H1 (cell line): ENCODE measurements around the gene UCP2. TPM values are rescaled to one million over a fixed set of nuclear protein-coding genes. Genes with fewer than 3 reads are reported as not detected.
A peak's percentile ranks its signal among the peaks of the same experiment; 100 is the strongest.

Source experiments
- CTCF ChIA-PET: fragments of 300-600 bp; sonication (Branson Sonifier 250); formaldehyde crosslinking; loops from one replicate; lab custom pipeline; 2021; ENCODE audit not compliant: partially characterized antibody; lab: Charles Lee
- POLR2A ChIA-PET: fragments of 300-600 bp; sonication (Branson Sonifier 250); formaldehyde crosslinking; loops from one replicate; lab custom pipeline; 2021; ENCODE audit warnings: inconsistent platforms; ENCODE audit not compliant: partially characterized antibody; lab: Charles Lee
- DNase-seq, 2 experiments: peaks; one replicate each; pipeline versions ENCODE4 v3.0.0 to v3.0.0-alpha.2; 2010 to 2022; ENCODE audit warnings: low spot score in 2 of 2, low read depth in 1 of 2, mixed read lengths in 1 of 2
- FAIRE-seq: peaks from 2 replicates; lab custom pipeline; 2011; peaks lifted over from hg19 to GRCh38; lab: Jason Lieb, UNC
- H2AFZ ChIP-seq: 2 replicates; pipeline ENCODE4 v1.8.1; 2012; ENCODE audit warnings: low read length, inconsistent platforms
- H2AK5ac ChIP-seq: 2 replicates; pipeline ENCODE4 v1.6.1; 2013; ENCODE audit warnings: low read depth, low read length
- H2BK120ac ChIP-seq: replicated peaks from 2 replicates; pipeline ENCODE3; 2013; ENCODE audit warnings: low read depth, low read length, inconsistent platforms
- H2BK12ac ChIP-seq: 2 replicates; pipeline ENCODE4 v1.6.1; 2013; ENCODE audit warnings: low read depth, low read length
- H2BK15ac ChIP-seq: 2 replicates; pipeline ENCODE4 v1.6.1; 2013; ENCODE audit warnings: low read length
- H2BK20ac ChIP-seq: 2 replicates; pipeline ENCODE4 v1.6.1; 2013; ENCODE audit warnings: low read length
- H2BK5ac ChIP-seq: 2 replicates; pipeline ENCODE4 v1.6.1; 2013; ENCODE audit warnings: low read depth, low read length
- H3K14ac ChIP-seq: 2 replicates; pipeline ENCODE4 v1.6.1; 2013; ENCODE audit warnings: inconsistent platforms; ENCODE audit not compliant: insufficient read length
- H3K18ac ChIP-seq: 2 replicates; pipeline ENCODE4 v1.6.1; 2013; ENCODE audit warnings: low read length; ENCODE audit errors: extremely low read depth
- H3K23ac ChIP-seq: 2 replicates; pipeline ENCODE4 v1.6.1; 2013; ENCODE audit warnings: inconsistent platforms; ENCODE audit not compliant: insufficient read length
- H3K23me2 ChIP-seq: 2 replicates; pipeline ENCODE4 v1.6.1; 2013; ENCODE audit warnings: low read depth, low read length
- H3K27ac ChIP-seq: 2 replicates; pipeline ENCODE4 v1.6.1; 2011; ENCODE audit warnings: low read depth, low read length, inconsistent platforms
- H3K27me3 ChIP-seq, 4 experiments: replicated peaks in 1 of 4; 1 replicate in 1 of 4; 2 replicates in 3 of 4; pipeline versions ENCODE4 v1.6.1 to v1.8.1; 2011 to 2013; ENCODE audit warnings: low read length in 3 of 4, mild to moderate bottlenecking in 3 of 4, inconsistent platforms in 2 of 4, mixed read lengths in 2 of 4, moderate library complexity in 1 of 4; ENCODE audit not compliant: control insufficient read depth in 3 of 4, insufficient read depth in 3 of 4; ENCODE audit errors: extremely low read depth in 1 of 4
- H3K36me3 ChIP-seq, 4 experiments: 2 replicates each; pipeline versions ENCODE4 v1.6.1 to v1.8.1; 2011 to 2013; ENCODE audit warnings: mild to moderate bottlenecking in 4 of 4, low read length in 3 of 4, moderate library complexity in 2 of 4, control low read depth in 1 of 4, inconsistent platforms in 1 of 4; ENCODE audit not compliant: insufficient read depth in 4 of 4, control insufficient read depth in 2 of 4
- H3K4ac ChIP-seq: replicated peaks from 2 replicates; pipeline ENCODE3; 2013; ENCODE audit warnings: low read length, low read depth, mixed read lengths, inconsistent platforms; ENCODE audit not compliant: insufficient read length
- H3K4me1 ChIP-seq, 4 experiments: replicated peaks in 1 of 4; 1 replicate in 1 of 4; 2 replicates in 3 of 4; pipeline versions ENCODE4 v1.6.1 to v1.8.1; 2011 to 2013; ENCODE audit warnings: low read length in 3 of 4, inconsistent platforms in 2 of 4, mixed read lengths in 1 of 4; ENCODE audit not compliant: insufficient read depth in 4 of 4, control insufficient read depth in 3 of 4
- H3K4me2 ChIP-seq, 2 experiments: 2 replicates each; pipeline versions ENCODE4 v1.6.1 to v1.8.1; 2011 to 2013; ENCODE audit warnings: low read depth in 2 of 2, low read length in 2 of 2, control low read depth in 1 of 2, inconsistent platforms in 1 of 2, mild to moderate bottlenecking in 1 of 2; ENCODE audit not compliant: insufficient read depth in 1 of 2
- H3K4me3 ChIP-seq, 4 experiments: fragments of 200-600, 300-600 bp in 1 of 4; sonication (generic), shearing (Covaris generic), sonication (Bioruptor Twin) in 1 of 4; 2 replicates each; pipeline versions ENCODE4 v1.5.1 to v1.8.1; 2011 to 2016; ENCODE audit warnings: low read length in 4 of 4, low read depth in 3 of 4, control low read depth in 2 of 4, inconsistent platforms in 2 of 4, mild to moderate bottlenecking in 2 of 4, mixed read lengths in 1 of 4, moderate library complexity in 1 of 4; ENCODE audit not compliant: insufficient read depth in 2 of 4; ENCODE audit errors: extremely low read depth in 1 of 4
- H3K56ac ChIP-seq: replicated peaks from 2 replicates; pipeline ENCODE3; 2013; ENCODE audit warnings: low read depth, mild to moderate bottlenecking, mixed read lengths, low read length, inconsistent platforms; ENCODE audit not compliant: insufficient read length
- H3K79me1 ChIP-seq: 2 replicates; pipeline ENCODE4 v1.6.1; 2013; ENCODE audit warnings: low read depth, low read length, control low read depth
- H3K79me2 ChIP-seq, 2 experiments: 2 replicates each; pipeline versions ENCODE4 v1.6.1 to v1.8.1; 2012 to 2013; ENCODE audit warnings: low read length in 2 of 2, mild to moderate bottlenecking in 2 of 2, inconsistent platforms in 1 of 2; ENCODE audit not compliant: insufficient read depth in 2 of 2, control insufficient read depth in 1 of 2
- H3K9ac ChIP-seq, 4 experiments: replicated peaks in 1 of 4; 1 replicate in 1 of 4; 2 replicates in 3 of 4; pipeline versions ENCODE4 v1.6.1 to v1.8.1; 2011 to 2013; ENCODE audit warnings: low read depth in 3 of 4, low read length in 3 of 4, control low read depth in 2 of 4, mild to moderate bottlenecking in 2 of 4, moderate library complexity in 2 of 4, inconsistent platforms in 1 of 4; ENCODE audit errors: extremely low read depth in 1 of 4
- H3K9me3 ChIP-seq, 2 experiments: 2 replicates each; pipeline versions ENCODE4 v1.6.1 to v1.8.1; 2012 to 2013; ENCODE audit warnings: mild to moderate bottlenecking in 2 of 2, moderate library complexity in 2 of 2, control low read depth in 1 of 2, inconsistent platforms in 1 of 2, low read depth in 1 of 2, low read length in 1 of 2, mixed read lengths in 1 of 2; ENCODE audit not compliant: insufficient read depth in 2 of 2
- H4K20me1 ChIP-seq, 2 experiments: replicated peaks in 1 of 2; 2 replicates each; pipeline versions ENCODE3 to v1.8.1; 2011 to 2013; ENCODE audit warnings: inconsistent platforms in 2 of 2, low read length in 2 of 2, mild to moderate bottlenecking in 1 of 2; ENCODE audit not compliant: insufficient read depth in 2 of 2, control insufficient read depth in 1 of 2
- H4K5ac ChIP-seq: 2 replicates; pipeline ENCODE4 v1.6.1; 2013; ENCODE audit warnings: low read length, low read depth, mixed read lengths, inconsistent platforms; ENCODE audit not compliant: insufficient read length
- H4K8ac ChIP-seq: 2 replicates; pipeline ENCODE4 v1.8.0; 2013; ENCODE audit warnings: mild to moderate bottlenecking, moderate library complexity, low read length, inconsistent platforms; ENCODE audit not compliant: insufficient read depth; ENCODE audit errors: extremely low read depth
- H4K91ac ChIP-seq: replicated peaks from 2 replicates; pipeline ENCODE3; 2013; ENCODE audit warnings: low read length, mixed read lengths, inconsistent platforms; ENCODE audit not compliant: insufficient read length
- CEBPB ChIP-seq: IDR thresholded peaks from 2 replicates; pipeline ENCODE4 v1.6.1; 2012; ENCODE audit warnings: low read depth, low read length
- KDM4A ChIP-seq: IDR thresholded peaks from one replicate; pipeline ENCODE4 v1.7.1; 2012; ENCODE audit warnings: low read depth, mild to moderate bottlenecking, moderate library complexity, low read length, inconsistent platforms; ENCODE audit not compliant: severe bottlenecking
- NANOG ChIP-seq: IDR thresholded peaks from 2 replicates; pipeline ENCODE4 v1.6.1; 2011; ENCODE audit warnings: low read length, low read depth, mild to moderate bottlenecking, inconsistent platforms; ENCODE audit not compliant: insufficient read depth, poor library complexity, severe bottlenecking
- POLR2A ChIP-seq, 2 experiments: IDR thresholded peaks; 1 replicate in 1 of 2; 2 replicates in 1 of 2; pipeline ENCODE4 v1.6.1; 2011; ENCODE audit warnings: low read depth in 2 of 2, low read length in 2 of 2, mild to moderate bottlenecking in 2 of 2; ENCODE audit errors: control extremely low read depth in 1 of 2
- SP4 ChIP-seq: IDR thresholded peaks from 2 replicates; pipeline ENCODE4 v1.6.1; 2012; ENCODE audit warnings: low read length, inconsistent platforms
- YY1 ChIP-seq: IDR thresholded peaks from 2 replicates; pipeline ENCODE4 v1.6.1; 2011; ENCODE audit warnings: low read depth, mild to moderate bottlenecking, low read length
- ZNF274 ChIP-seq: IDR thresholded peaks from 2 replicates; pipeline ENCODE4 v1.7.0; 2012; ENCODE audit warnings: low read length, borderline replicate concordance; ENCODE audit errors: extremely low read depth
- WGBS, 2 experiments: shearing (Covaris generic) in 1 of 2; methylation state at CpG; one replicate each; pipeline versions ENCODE4 v1.1.6 to v1.1.7; 2013 to 2015; ENCODE audit warnings: low lambda C conversion rate in 2 of 2, mixed read lengths in 2 of 2, inconsistent platforms in 1 of 2, low coverage in 1 of 2, missing lambda C conversion rate in 1 of 2; ENCODE audit not compliant: insufficient replicate concordance in 2 of 2, insufficient coverage in 1 of 2, insufficient read length in 1 of 2; ENCODE audit errors: extremely low coverage in 1 of 2, missing lambda C conversion rate in 1 of 2; 5-methylcytosine and 5-hydroxymethylcytosine counted together
- polyA plus RNA-seq, 7 experiments: library from polyadenylated mRNA; depleted of rRNA in 3 of 7; stranded (reverse) in 5 of 7; unstranded in 2 of 7; fragments of >200 nt in 5 of 7; fragments of 200-250 nt in 2 of 7; gene quantifications; 1 replicate in 5 of 7; 2 replicates in 1 of 7; 4 replicates in 1 of 7; pipeline versions ENCODE4 v1.2.1 to v1.2.3, GENCODE V29; 2011 to 2013; ENCODE audit warnings: missing spikeins in 2 of 7, mixed read lengths in 2 of 7
- total RNA-seq: library from RNA; stranded (reverse); fragmentation: NEBNext Ultra II Directional; extraction: Animal tissue kit (Norgen Biotek cat#: 25700); gene quantifications from 2 replicates; pipeline ENCODE4 v1.2.1, GENCODE V29; 2021
- TF ChIP-seq, protein P1 (sequence below): IDR thresholded peaks from 2 replicates; pipeline ENCODE4 v1.6.1; 2012; ENCODE audit warnings: low read length, inconsistent platforms

UCP2 gene
- total and polyA plus RNA-seq, 2 of the 8 experiments (the other 6 are each of a cell fraction or from before 2014, with no cell fraction given), result 46.2 to 55.2 TPM

DNA sequence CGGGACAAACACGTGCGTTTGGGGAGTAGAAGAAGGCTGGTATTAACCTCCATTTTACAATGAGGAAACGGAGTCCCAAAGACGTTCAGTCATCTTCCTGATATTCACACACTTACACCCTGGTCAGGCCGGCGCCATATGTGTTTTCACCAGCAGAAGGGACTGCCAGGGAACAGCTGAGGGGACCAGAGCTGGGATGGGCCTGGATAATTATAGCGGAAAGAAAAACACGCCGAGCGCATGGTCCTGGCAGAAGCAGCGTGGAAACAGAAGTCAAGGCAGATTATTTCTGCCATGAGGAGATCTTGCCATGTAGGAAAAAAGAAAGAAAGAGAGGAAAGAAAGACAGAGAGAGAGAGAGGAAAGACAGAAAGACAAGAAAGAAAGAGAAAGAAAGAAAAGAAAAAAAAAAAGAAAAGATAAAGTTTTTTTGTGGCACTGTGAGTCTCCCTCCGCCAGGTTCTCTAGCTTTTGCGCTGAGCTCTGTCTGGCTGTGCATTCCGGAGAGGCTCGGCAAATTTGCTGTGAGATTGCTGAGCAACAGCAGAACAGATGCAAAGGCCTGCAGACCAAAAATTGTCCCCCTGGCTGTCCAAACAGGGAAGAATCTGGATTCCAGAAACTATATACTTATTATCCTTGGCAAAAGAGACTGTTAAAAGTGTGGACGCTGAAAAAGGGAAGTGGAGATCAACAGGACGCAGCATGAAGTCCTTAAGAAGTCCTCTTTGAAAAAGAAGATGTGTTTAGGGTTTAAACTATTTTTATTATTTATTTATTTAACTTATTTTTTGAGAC, 1.3 kb upstream of the UCP2 start:
- FAIRE-seq, result no peak
- no peak overlapping the region for H2BK120ac ChIP-seq
- peak overlapping the region; percentile 8 for H4K5ac ChIP-seq
- H2BK20ac ChIP-seq, result no peak overlapping the region
- H3K27me3 ChIP-seq, result peaks cover 0 to 2% (median 0%) of the 10 kb centered on the region in 4 experiments; a peak in 2 of 7 replicates
- H3K18ac ChIP-seq, result peak overlapping the region; percentile 75
- H3K56ac ChIP-seq, result peak overlapping the region; percentile 65
- H3K4me2 ChIP-seq, result peak overlapping the region; percentile 86 to 100
- H4K20me1 ChIP-seq, result peaks cover 0 to 1% of the 10 kb centered on the region in 2 experiments
- H2BK12ac ChIP-seq, result peak overlapping the region; percentile 45; the same call in 1 of the 2 replicates
- peak overlapping the region; percentile 65 for H2BK15ac ChIP-seq
- peak overlapping the region in 1 of 4 experiments; percentile 38; a peak in 2 of 7 replicates for H3K9ac ChIP-seq
- peaks cover 10% of the 10 kb centered on the region for H3K23me2 ChIP-seq
- H3K14ac ChIP-seq, result no peak overlapping the region
- peak overlapping the region; percentile 65; the same call in 1 of the 2 replicates for H2AFZ ChIP-seq
- H2AK5ac ChIP-seq, result no peak overlapping the region
- H3K23ac ChIP-seq, result no peak overlapping the region
- WGBS, 2 experiments, result 75% methylated on average over 18 of the region's 18 CpGs; no CpG with 5 or more reads in 1 of the 2 experiments
- peak overlapping the region in 2 of 4 experiments; percentile 14 to 81; a peak in 5 of 8 replicates for H3K4me3 ChIP-seq
- peak overlapping the region; percentile 40; the same call in 1 of the 2 replicates for H4K8ac ChIP-seq
- H3K9me3 ChIP-seq, result no peaks in the 10 kb centered on the region
- H2BK5ac ChIP-seq, result peak overlapping the region; percentile 47; the same call in 1 of the 2 replicates
- peaks cover 0 to 22% (median 2%) of the 10 kb centered on the region in 4 experiments; a peak in 4 of 8 replicates for H3K36me3 ChIP-seq
- H4K91ac ChIP-seq, result no peak overlapping the region
- ChIA-PET POLR2A (interaction anchor here (2.5 to 6.8 kb wide), 2 partner anchors 14 kb away, joined by 11 to 94 read pairs; no protein-coding TSS in a partner anchor), CTCF (interaction anchor here (1.1 kb wide), 1 partner anchor 13 kb away, joined by 3 read pairs; no protein-coding TSS in a partner anchor)
- peaks cover 2% of the 10 kb centered on the region; the same call in 1 of the 2 replicates for H3K79me1 ChIP-seq
- H3K4ac ChIP-seq, result peak overlapping the region; percentile 22
- peaks cover 7 to 18% (median 10%) of the 10 kb centered on the region in 4 experiments for H3K4me1 ChIP-seq
- DNase-seq, result no peak
- H3K27ac ChIP-seq, result no peak overlapping the region
- H3K79me2 ChIP-seq, result peaks cover 0 to 6% of the 10 kb centered on the region in 2 experiments; a peak in 1 of 4 replicates
- no peak for TF ChIP-seq NANOG
- TF ChIP-seq ZNF274, result no peak
- no peak for TF ChIP-seq YY1
- no peak for TF ChIP-seq KDM4A
- no peak for TF ChIP-seq CEBPB
- no peak for TF ChIP-seq SP4
- TF ChIP-seq, protein P1, sequence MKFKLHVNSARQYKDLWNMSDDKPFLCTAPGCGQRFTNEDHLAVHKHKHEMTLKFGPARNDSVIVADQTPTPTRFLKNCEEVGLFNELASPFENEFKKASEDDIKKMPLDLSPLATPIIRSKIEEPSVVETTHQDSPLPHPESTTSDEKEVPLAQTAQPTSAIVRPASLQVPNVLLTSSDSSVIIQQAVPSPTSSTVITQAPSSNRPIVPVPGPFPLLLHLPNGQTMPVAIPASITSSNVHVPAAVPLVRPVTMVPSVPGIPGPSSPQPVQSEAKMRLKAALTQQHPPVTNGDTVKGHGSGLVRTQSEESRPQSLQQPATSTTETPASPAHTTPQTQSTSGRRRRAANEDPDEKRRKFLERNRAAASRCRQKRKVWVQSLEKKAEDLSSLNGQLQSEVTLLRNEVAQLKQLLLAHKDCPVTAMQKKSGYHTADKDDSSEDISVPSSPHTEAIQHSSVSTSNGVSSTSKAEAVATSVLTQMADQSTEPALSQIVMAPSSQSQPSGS, result no peak
- no peak for TF ChIP-seq POLR2A (IDR thresholded peaks at IDR 0.05; ENCODE audit: control extremely low read depth in 1 of 2, low read depth in 2 of 2, low read length in 2 of 2)
